Neuronal stem cell (in vitro differentiated cells): ENCODE measurements around the gene PHRF1.

Experiments
- DNase-seq: peaks from one replicate; pipeline ENCODE4 v3.0.0-alpha.2; 2013; ENCODE audit warnings: low spot score
- H2AFZ ChIP-seq: one replicate; pipeline ENCODE4 v1.6.1; 2013; ENCODE audit warnings: mild to moderate bottlenecking, low read length, inconsistent platforms
- H2AK5ac ChIP-seq: 2 replicates; pipeline ENCODE4 v1.6.1; 2013; ENCODE audit warnings: low read depth, mild to moderate bottlenecking, inconsistent platforms, low read length, moderate library complexity, mixed read lengths
- H2BK120ac ChIP-seq: 2 replicates; pipeline ENCODE4 v1.6.1; 2013; ENCODE audit warnings: low read depth, mild to moderate bottlenecking, inconsistent platforms, low read length, moderate library complexity, mixed read lengths
- H2BK12ac ChIP-seq: one replicate; pipeline ENCODE4 v1.6.1; 2013; ENCODE audit warnings: low read length, inconsistent platforms
- H2BK15ac ChIP-seq: 2 replicates; pipeline ENCODE4 v1.6.1; 2013; ENCODE audit warnings: mild to moderate bottlenecking, low read length, inconsistent platforms, mixed read lengths
- H2BK5ac ChIP-seq: one replicate; pipeline ENCODE4 v1.6.1; 2013; ENCODE audit warnings: inconsistent platforms, mild to moderate bottlenecking, low read length, moderate library complexity
- H3K14ac ChIP-seq: one replicate; pipeline ENCODE4 v1.6.1; 2013; ENCODE audit warnings: low read length, inconsistent platforms
- H3K18ac ChIP-seq: 2 replicates; pipeline ENCODE4 v1.6.1; 2013; ENCODE audit warnings: low read length, inconsistent platforms
- H3K23ac ChIP-seq: 2 replicates; pipeline ENCODE4 v1.6.1; 2013; ENCODE audit warnings: low read depth, mild to moderate bottlenecking, mixed read lengths, low read length, inconsistent platforms; ENCODE audit not compliant: poor library complexity
- H3K27ac ChIP-seq: replicated peaks from 3 replicates; pipeline ENCODE4 v1.5.1; 2013; ENCODE audit warnings: low read length, inconsistent platforms
- H3K27me3 ChIP-seq, 3 experiments: 2 replicates each; pipeline ENCODE4 v1.6.1; 2013; ENCODE audit warnings: low read length in 3 of 3, mild to moderate bottlenecking in 2 of 3, inconsistent platforms in 1 of 3, low read depth in 1 of 3, mixed read lengths in 1 of 3, moderate library complexity in 1 of 3; ENCODE audit not compliant: control insufficient read depth in 3 of 3, insufficient read depth in 3 of 3
- H3K36me3 ChIP-seq, 2 donors: replicated peaks in 1 of 2; 2 replicates each; pipeline ENCODE4 v1.6.1; 2013; ENCODE audit warnings: low read length in 2 of 2; ENCODE audit not compliant: control insufficient read depth in 2 of 2, insufficient read depth in 2 of 2
- H3K4ac ChIP-seq: 2 replicates; pipeline ENCODE4 v1.6.1; 2013; ENCODE audit warnings: inconsistent platforms, mild to moderate bottlenecking, low read length, moderate library complexity
- H3K4me1 ChIP-seq, 2 donors: 1 replicate in 1 of 2; 2 replicates in 1 of 2; pipeline ENCODE4 v1.6.1; 2013; ENCODE audit warnings: low read length in 2 of 2, low read depth in 1 of 2; ENCODE audit not compliant: control insufficient read depth in 2 of 2, insufficient read depth in 1 of 2
- H3K4me2 ChIP-seq: one replicate; pipeline ENCODE4 v1.6.1; 2013; ENCODE audit warnings: mild to moderate bottlenecking, low read length, inconsistent platforms; ENCODE audit not compliant: insufficient read depth, poor library complexity, severe bottlenecking
- H3K4me3 ChIP-seq, 2 donors: 2 replicates each; pipeline ENCODE4 v1.5.1; 2013; ENCODE audit warnings: low read length in 2 of 2, mild to moderate bottlenecking in 2 of 2, inconsistent platforms in 1 of 2, moderate library complexity in 1 of 2
- H3K79me1 ChIP-seq: one replicate; pipeline ENCODE4 v1.6.1; 2013; ENCODE audit warnings: low read depth, mild to moderate bottlenecking, inconsistent platforms, low read length, moderate library complexity
- H3K9ac ChIP-seq: one replicate; pipeline ENCODE4 v1.6.1; 2013; ENCODE audit warnings: mild to moderate bottlenecking, low read depth, low read length, inconsistent platforms; ENCODE audit not compliant: poor library complexity
- H3K9me3 ChIP-seq, 2 donors: replicated peaks in 1 of 2; 2 replicates each; pipeline versions ENCODE3 to v1.6.1; 2013; ENCODE audit warnings: low read length in 2 of 2, mild to moderate bottlenecking in 2 of 2, inconsistent platforms in 1 of 2, low read depth in 1 of 2, mixed read lengths in 1 of 2, moderate library complexity in 1 of 2; ENCODE audit not compliant: control insufficient read depth in 2 of 2, insufficient read depth in 1 of 2
- H4K8ac ChIP-seq: one replicate; pipeline ENCODE4 v1.6.1; 2013; ENCODE audit warnings: low read depth, mild to moderate bottlenecking, inconsistent platforms, low read length, moderate library complexity
- H4K91ac ChIP-seq: one replicate; pipeline ENCODE4 v1.6.1; 2013; ENCODE audit warnings: low read length, low read depth, mild to moderate bottlenecking, inconsistent platforms; ENCODE audit not compliant: poor library complexity
- WGBS, 2 donors: extraction: QIAGEN DNeasy Blood & Tissue Kit; methylation state at CpG; one replicate each; pipeline ENCODE4 v1.1.7; 2013; ENCODE audit warnings: missing lambda C conversion rate in 2 of 2, mixed read lengths in 1 of 2; ENCODE audit not compliant: insufficient read length in 2 of 2, insufficient replicate concordance in 1 of 2; ENCODE audit errors: extremely low coverage in 2 of 2; 5-methylcytosine and 5-hydroxymethylcytosine counted together

Gene PHRF1

GRCh38 chr11:593347-593746 lies 17.1 kb downstream of the PHRF1 start:
- WGBS, 2 donors, result no CpG with 5 or more reads among the region's 21 CpGs
- Histone ChIP-seq H3K36me3 (peaks cover 61 to 97% of the 10 kb centered on the region in 2 donors), H4K8ac (no peak overlapping the region), H3K79me1 (peaks cover 4% of the 10 kb centered on the region), H2BK5ac (no peak overlapping the region), H3K18ac (no peak overlapping the region), H3K14ac (no peak overlapping the region), H3K4me1 (no peaks in the 10 kb centered on the region), H3K27ac (no peak overlapping the region), H2AK5ac (no peak overlapping the region), H4K91ac (no peak overlapping the region), H3K4me3 (no peak overlapping the region), H3K27me3 (no peaks in the 10 kb centered on the region), H3K4ac (no peak overlapping the region), H2BK15ac (no peak overlapping the region), H2BK12ac (no peak overlapping the region), H3K9ac (no peak overlapping the region), H2AFZ (no peak overlapping the region), H3K9me3 (no peaks in the 10 kb centered on the region), H2BK120ac (no peak overlapping the region), H3K4me2 (no peak overlapping the region), H3K23ac (no peak overlapping the region)
- no peak for DNase-seq

- no peak overlapping the region for H2BK15ac ChIP-seq
- peak overlapping the region; percentile 66 for H3K4ac ChIP-seq
- no peak overlapping the region for H3K27ac ChIP-seq
- no peak overlapping the region for H2BK5ac ChIP-seq
- H3K27me3 ChIP-seq, result no peaks in the 10 kb centered on the region
- H4K91ac ChIP-seq, result no peak overlapping the region
- no peak overlapping the region for H3K4me3 ChIP-seq
- no CpG with 5 or more reads among the region's 10 CpGs for WGBS, 2 donors
- H3K23ac ChIP-seq, result peak overlapping the region; percentile 55
- H4K8ac ChIP-seq, result no peak overlapping the region
- no peak overlapping the region for H2AK5ac ChIP-seq
- peak overlapping the region; percentile 12 for H3K9ac ChIP-seq
- H3K9me3 ChIP-seq, result no peaks in the 10 kb centered on the region
- H2BK12ac ChIP-seq, result no peak overlapping the region
- no peak overlapping the region for H2BK120ac ChIP-seq
- H2AFZ ChIP-seq, result no peak overlapping the region
- H3K79me1 ChIP-seq, result peaks cover 6% of the 10 kb centered on the region
- H3K36me3 ChIP-seq, result peaks cover 60 to 96% of the 10 kb centered on the region in 2 donors
- DNase-seq, result no peak
- H3K18ac ChIP-seq, result peak overlapping the region; percentile 8
- peak overlapping the region; percentile 8 for H3K14ac ChIP-seq
- H3K4me2 ChIP-seq, result no peak overlapping the region
- H3K4me1 ChIP-seq, result no peaks in the 10 kb centered on the region
Observed at GRCh38 chr11:595400-595799, 19.1 kb downstream of the PHRF1 start.

GRCh38 chr11:596374-596773 lies 20.1 kb downstream of the PHRF1 start:
- H2AK5ac ChIP-seq, result no peak overlapping the region
- H2BK12ac ChIP-seq, result no peak overlapping the region
- DNase-seq, result no peak
- H3K79me1 ChIP-seq, result peaks cover 6% of the 10 kb centered on the region
- no peaks in the 10 kb centered on the region for H3K27me3 ChIP-seq
- peaks cover 60 to 92% of the 10 kb centered on the region in 2 donors for H3K36me3 ChIP-seq
- no peak overlapping the region for H3K4ac ChIP-seq
- no peak overlapping the region for H2AFZ ChIP-seq
- H2BK120ac ChIP-seq, result no peak overlapping the region
- H3K27ac ChIP-seq, result no peak overlapping the region
- no peak overlapping the region for H3K4me2 ChIP-seq
- no peak overlapping the region for H4K91ac ChIP-seq
- no peak overlapping the region for H2BK5ac ChIP-seq
- no CpG with 5 or more reads among the region's 10 CpGs for WGBS, 2 donors
- H3K9ac ChIP-seq, result no peak overlapping the region
- no peak overlapping the region for H3K18ac ChIP-seq
- no peak overlapping the region for H3K14ac ChIP-seq
- H4K8ac ChIP-seq, result no peak overlapping the region
- H2BK15ac ChIP-seq, result no peak overlapping the region
- H3K4me1 ChIP-seq, result no peaks in the 10 kb centered on the region
- H3K23ac ChIP-seq, result no peak overlapping the region
- no peak overlapping the region for H3K4me3 ChIP-seq
- H3K9me3 ChIP-seq, result no peaks in the 10 kb centered on the region

GRCh38 chr11:597166-597725 lies 21.0 kb downstream of the PHRF1 start:
- no CpG with 5 or more reads among the region's 29 CpGs for WGBS, 2 donors
- Histone ChIP-seq H2BK5ac (peak overlapping the region; percentile 88), H3K4ac (no peak overlapping the region), H3K14ac (no peak overlapping the region), H3K18ac (no peak overlapping the region), H3K4me2 (no peak overlapping the region), H2AK5ac (no peak overlapping the region), H3K9me3 (no peaks in the 10 kb centered on the region), H3K9ac (no peak overlapping the region), H2BK120ac (no peak overlapping the region), H2BK12ac (no peak overlapping the region), H2AFZ (no peak overlapping the region), H3K23ac (peak overlapping the region; percentile 1), H3K4me3 (no peak overlapping the region), H3K79me1 (peaks cover 8% of the 10 kb centered on the region), H2BK15ac (no peak overlapping the region), H3K36me3 (peaks cover 63 to 95% of the 10 kb centered on the region in 2 donors), H3K4me1 (no peaks in the 10 kb centered on the region), H4K91ac (no peak overlapping the region), H4K8ac (no peak overlapping the region), H3K27ac (no peak overlapping the region), H3K27me3 (no peaks in the 10 kb centered on the region)
- no peak for DNase-seq
